Right lobe of liver (tissue), 6 donors: Measurements from ENCODE around the gene SGCD. TPM values are rescaled to one million over a fixed set of nuclear protein-coding genes. Genes with fewer than 3 reads are reported as not detected.

Experiments used
- ATAC-seq, 4 donors: fragments of 200-7000 bp; cut with Tn5 transposase; one replicate each; pipeline ENCODE4 v1.9.1; 2020; ENCODE audit warnings: mild to moderate bottlenecking in 4 of 4, moderate library complexity in 4 of 4
- DNase-seq, 3 donors: peaks; one replicate each; pipeline ENCODE4 v3.0.0-alpha.2; 2020
- H3K27ac ChIP-seq, 3 donors: fragments of 200-600 bp; one replicate each; pipeline ENCODE4 v1.8.0; 2022
- H3K27me3 ChIP-seq, 2 donors: fragments of 200-600 bp; one replicate each; pipeline ENCODE4 v1.8.0; 2022
- H3K36me3 ChIP-seq, 4 donors: fragments of 200-600 bp; sonication (generic) in 1 of 4; one replicate each; pipeline versions ENCODE4 v1.5.1 to v1.8.0; 2017 to 2022; ENCODE audit warnings: control low read depth in 1 of 4
- H3K4me1 ChIP-seq, 4 donors: fragments of 200-600 bp; sonication (generic) in 1 of 4; one replicate each; pipeline versions ENCODE4 v1.5.1 to v1.8.0; 2017 to 2022; ENCODE audit warnings: control low read depth in 1 of 4
- H3K4me3 ChIP-seq, 3 donors: fragments of 200-600 bp; one replicate each; pipeline ENCODE4 v1.8.0; 2022
- H3K9me3 ChIP-seq, 4 donors: fragments of 200-600 bp; sonication (generic) in 1 of 4; one replicate each; pipeline versions ENCODE4 v1.5.1 to v1.8.0; 2017 to 2022; ENCODE audit warnings: control low read depth in 1 of 4
- CTCF ChIP-seq, 4 donors: fragments of 200-600 bp in 3 of 4; fragments of 450-650 bp in 1 of 4; IDR thresholded peaks; one replicate each; pipeline versions ENCODE4 v1.5.1 to v1.8.0; 2016 to 2022; ENCODE audit warnings: antibody characterized with exemption in 4 of 4, mild to moderate bottlenecking in 2 of 4
- POLR2A ChIP-seq: fragments of 450-650 bp; IDR thresholded peaks from one replicate; pipeline ENCODE4 v1.6.1; 2017; ENCODE audit warnings: antibody characterized with exemption, mild to moderate bottlenecking
- WGBS: methylation state at CpG from one replicate; pipeline ENCODE4 v1.1.6; 2018; ENCODE audit warnings: low coverage, low lambda C conversion rate; ENCODE audit not compliant: insufficient coverage; ENCODE audit errors: missing lambda C conversion rate; 5-methylcytosine and 5-hydroxymethylcytosine counted together
- intact Hi-C, 2 donors: fragments of 100-400 bp; cut with DNase I; formaldehyde crosslinking; loops; one replicate each; pipeline versions ENCODE4 v1.11.2 to v1.14.1; 2022
- total RNA-seq, 6 experiments: library from RNA; depleted of rRNA in 2 of 6; stranded (reverse); fragments of >200 nt in 2 of 6; fragmentation: NEBNext Ultra II Directional in 3 of 6; extraction: Animal tissue kit (Norgen Biotek cat#: 25700) in 3 of 6; gene quantifications; one replicate each; pipeline versions ENCODE4 v1.1.0 to v1.2.4, GENCODE V29; 2016 to 2023
- donor health status: DM: no; HTN: yes; CAD: no.
- donor health status: DM: no; HTN: no; CAD: no.
- donor health status: DM: no; HTN: no; CAD: no.
- donor health status: DM: no; HTN: yes; CAD: no.
- donor health status: DM: no; HTN: yes; CAD: no.

SGCD gene
- total RNA-seq, 6 experiments from 2014 or later = 0.31 to 3.1 (median 0.95) TPM

GRCh38 chr5:156707750-156708149, 380.8 kb downstream of the SGCD start:
- intact Hi-C loops = no loop called here
- Histone ChIP-seq H3K27me3 (no peaks in the 10 kb centered on the region), H3K27ac (no peak overlapping the region), H3K4me1 (no peaks in the 10 kb centered on the region), H3K36me3 (no peaks in the 10 kb centered on the region), H3K9me3 (no peaks in the 10 kb centered on the region), H3K4me3 (no peak overlapping the region)
- ATAC-seq (no peak), DNase-seq (no peak)
- TF ChIP-seq POLR2A = no peak
- whole genome bisulfite sequencing = 76% methylated on average over 2 of the region's 2 CpGs

- WGBS = 100% methylated on average over 1 of the region's 2 CpGs
- Histone ChIP-seq H3K4me1 (no peaks in the 10 kb centered on the region), H3K36me3 (no peaks in the 10 kb centered on the region), H3K4me3 (no peak overlapping the region), H3K27ac (no peak overlapping the region), H3K9me3 (no peaks in the 10 kb centered on the region), H3K27me3 (no peaks in the 10 kb centered on the region)
- DNase-seq (no peak), ATAC-seq (no peak)
- TF ChIP-seq POLR2A (no peak), CTCF (IDR thresholded peaks at IDR 0.05) (no peak)
- intact Hi-C loops = no loop called here
Measured at GRCh38 chr5:156715287-156715686, 388.3 kb downstream of the SGCD start.

GRCh38 chr5:156716591-156717380, 389.8 kb downstream of the SGCD start:
- no peak for ATAC-seq
- TF ChIP-seq CTCF (IDR thresholded peaks at IDR 0.05) (no peak), POLR2A (no peak)
- Histone ChIP-seq H3K36me3 (no peaks in the 10 kb centered on the region), H3K4me1 (no peaks in the 10 kb centered on the region), H3K27me3 (no peaks in the 10 kb centered on the region), H3K9me3 (no peaks in the 10 kb centered on the region), H3K27ac (no peak overlapping the region), H3K4me3 (no peak overlapping the region)
- 61% methylated on average over 4 of the region's 4 CpGs for whole genome bisulfite sequencing
- no peak for DNase-seq
- intact Hi-C loops = no loop called here

GRCh38 chr5:156718985-156719384, 392.0 kb downstream of the SGCD start:
- DNase-seq = no peak
- 82% methylated on average over 1 of the region's 1 CpG for WGBS
- TF ChIP-seq CTCF (IDR thresholded peaks at IDR 0.05) = no peak
- TF ChIP-seq POLR2A = no peak
- no peak for ATAC-seq
- Histone ChIP-seq H3K4me3 (no peak overlapping the region), H3K27ac (no peak overlapping the region), H3K36me3 (no peaks in the 10 kb centered on the region), H3K27me3 (no peaks in the 10 kb centered on the region), H3K9me3 (no peaks in the 10 kb centered on the region), H3K4me1 (no peaks in the 10 kb centered on the region)
- intact Hi-C loops = no loop called here

- H3K27ac ChIP-seq = no peak overlapping the region
- DNase-seq (no peak), ATAC-seq (no peak)
- H3K36me3 ChIP-seq = no peaks in the 10 kb centered on the region
- TF ChIP-seq POLR2A (no peak), CTCF (IDR thresholded peaks at IDR 0.05) (no peak)
- no peaks in the 10 kb centered on the region for H3K9me3 ChIP-seq
- H3K27me3 ChIP-seq = no peaks in the 10 kb centered on the region
- no peak overlapping the region for H3K4me3 ChIP-seq
- intact Hi-C loops = no loop called here
- H3K4me1 ChIP-seq = no peaks in the 10 kb centered on the region
Measured at GRCh38 chr5:156722358-156722757, 395.4 kb downstream of the SGCD start.
